D721Med (cell line): ENCODE measurements around the gene MRPS12.

Experiments used
- DNase-seq: peaks from one replicate; pipeline ENCODE4 v3.0.0; 2011; ENCODE audit warnings: low spot score; ENCODE audit not compliant: insufficient read length
- FAIRE-seq: peaks from 2 replicates; lab custom pipeline; 2011; peaks lifted over from hg19 to GRCh38; lab: Jason Lieb, UNC
- CTCF ChIP-seq: IDR thresholded peaks from 2 replicates; pipeline ENCODE4 v1.5.1; 2012; ENCODE audit warnings: mild to moderate bottlenecking, control low read depth; ENCODE audit not compliant: insufficient read depth; ENCODE audit errors: missing control alignments

Gene MRPS12

GRCh38 chr19:38901683-38902082 lies 29.1 kb upstream of the MRPS12 start:
- FAIRE-seq (no peak), DNase-seq (no peak)
- no peak for TF ChIP-seq CTCF

GRCh38 chr19:38904581-38905539 lies 25.9 kb upstream of the MRPS12 start:
- no peak for DNase-seq
- no peak for FAIRE-seq
- TF ChIP-seq CTCF = no peak

GRCh38 chr19:38905620-38906019 lies 25.1 kb upstream of the MRPS12 start:
- FAIRE-seq (no peak), DNase-seq (no peak)
- no peak for TF ChIP-seq CTCF

- TF ChIP-seq CTCF = no peak
- no peak for DNase-seq
- FAIRE-seq = no peak
Observed at GRCh38 chr19:38907227-38907626, 23.5 kb upstream of the MRPS12 start.

- FAIRE-seq = no peak
- no peak for TF ChIP-seq CTCF
- no peak for DNase-seq
Observed at GRCh38 chr19:38907670-38908069, 23.1 kb upstream of the MRPS12 start.

- DNase-seq (no peak), FAIRE-seq (no peak)
- no peak for TF ChIP-seq CTCF
Observed at GRCh38 chr19:38908911-38909310, 21.8 kb upstream of the MRPS12 start.

GRCh38 chr19:38910488-38910887 lies 20.3 kb upstream of the MRPS12 start:
- FAIRE-seq = no peak

More at GRCh38 chr19:38910488-38910887, 20.3 kb upstream of the MRPS12 start:
- no peak for DNase-seq
- TF ChIP-seq CTCF = no peak
